ENCODE data around the gene SHF. TPM values are rescaled to one million over a fixed set of nuclear protein-coding genes. Genes with fewer than 3 reads are reported as not detected.

Gene SHF
- polyA plus RNA-seq, 3 donors, result 0.58 to 0.70 (median 0.67) TPM

DNA sequence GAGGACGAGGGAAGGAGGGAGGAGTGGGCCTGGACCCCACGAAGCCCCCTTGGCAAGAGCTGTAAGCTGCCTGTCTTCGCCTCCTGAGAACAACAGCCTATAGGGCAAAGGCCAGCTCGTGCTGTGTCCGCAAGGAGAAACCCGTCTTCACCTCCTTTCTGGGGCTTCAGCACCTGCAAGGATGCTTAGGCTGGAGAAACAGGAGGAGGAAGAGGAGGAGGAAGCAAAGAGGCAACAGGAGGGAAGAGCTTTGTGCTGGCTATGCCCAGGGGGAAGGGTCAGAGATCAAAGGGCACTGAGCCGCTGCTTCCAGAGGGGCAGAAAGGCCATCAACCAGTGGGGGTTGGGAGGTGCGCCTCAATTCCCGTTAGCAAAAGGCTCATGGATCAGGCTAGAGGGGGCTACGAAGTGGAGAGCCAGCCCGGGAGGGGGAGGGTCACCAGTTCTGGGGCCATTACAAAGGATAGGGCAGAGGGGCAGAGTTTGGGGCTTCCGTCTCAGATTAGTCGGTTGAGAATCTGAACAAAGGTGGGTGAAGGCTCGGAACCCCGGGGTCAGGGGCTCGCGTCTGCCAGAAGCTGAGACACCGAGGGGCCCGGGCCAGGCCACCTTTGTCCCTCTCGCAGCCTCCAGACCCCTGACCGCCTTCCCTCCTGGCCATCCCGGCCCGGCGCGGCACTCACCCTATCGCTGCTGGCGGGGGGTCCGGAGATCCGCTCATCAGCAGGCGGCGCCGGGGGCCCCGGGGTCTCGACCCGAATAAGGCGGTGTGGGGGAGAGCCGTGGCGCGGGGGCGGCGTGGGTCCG lies 792 bp downstream of the SHF start:
- H3K9ac ChIP-seq (ENCODE audit: insufficient read depth, low read length, poor library complexity, severe bottlenecking), result no peak overlapping the region
- DNase-seq, result no peak

More for the DNA sequence above, 792 bp downstream of the SHF start:
- intact Hi-C loops (cut with micrococcal nuclease), result no loop called here
- Histone ChIP-seq H3K27me3 (ENCODE audit: control insufficient read depth in 2 of 2, insufficient read depth in 2 of 2, low read length in 2 of 2) (peaks cover 4 to 24% of the 10 kb centered on the region in 2 donors), H3K9me3 (replicated peaks in 1 of 2; ENCODE audit: control insufficient read depth in 1 of 2, insufficient read depth in 1 of 2, low read length in 2 of 2) (no peaks in the 10 kb centered on the region), H4K20me1 (ENCODE audit: insufficient read depth, low read length) (no peaks in the 10 kb centered on the region), H3K79me2 (ENCODE audit: insufficient read depth, low read length) (no peaks in the 10 kb centered on the region), H3K36me3 (replicated peaks in 1 of 2; ENCODE audit: control insufficient read depth in 1 of 2, insufficient read depth in 2 of 2, low read length in 2 of 2) (no peaks in the 10 kb centered on the region), H3K27ac (ENCODE audit: low read depth in 1 of 2, low read length in 2 of 2) (no peak overlapping the region), H3K4me3 (replicated peaks in 1 of 3; ENCODE audit: low read depth in 2 of 3, low read length in 3 of 3) (peak overlapping the region in 1 of 3 experiments; percentile 48), H2AFZ (ENCODE audit: insufficient read depth, low read depth, low read length, poor library complexity, severe bottlenecking) (peak overlapping the region; percentile 53), H3K4me1 (ENCODE audit: control insufficient read depth in 1 of 2, insufficient read depth in 2 of 2, low read length in 2 of 2) (peaks cover 13 to 18% of the 10 kb centered on the region in 2 donors), H3K4me2 (replicated peaks; ENCODE audit: extremely low read depth, low read length, poor library complexity, severe bottlenecking) (peak overlapping the region; percentile 71)
- peak overlapping the region; percentile 71 to 86 for H3K4me3 Mint-ChIP-seq
- H3K36me3 Mint-ChIP-seq, result peaks cover 0 to 15% of the 10 kb centered on the region in 2 donors
- TF ChIP-seq, protein P1, sequence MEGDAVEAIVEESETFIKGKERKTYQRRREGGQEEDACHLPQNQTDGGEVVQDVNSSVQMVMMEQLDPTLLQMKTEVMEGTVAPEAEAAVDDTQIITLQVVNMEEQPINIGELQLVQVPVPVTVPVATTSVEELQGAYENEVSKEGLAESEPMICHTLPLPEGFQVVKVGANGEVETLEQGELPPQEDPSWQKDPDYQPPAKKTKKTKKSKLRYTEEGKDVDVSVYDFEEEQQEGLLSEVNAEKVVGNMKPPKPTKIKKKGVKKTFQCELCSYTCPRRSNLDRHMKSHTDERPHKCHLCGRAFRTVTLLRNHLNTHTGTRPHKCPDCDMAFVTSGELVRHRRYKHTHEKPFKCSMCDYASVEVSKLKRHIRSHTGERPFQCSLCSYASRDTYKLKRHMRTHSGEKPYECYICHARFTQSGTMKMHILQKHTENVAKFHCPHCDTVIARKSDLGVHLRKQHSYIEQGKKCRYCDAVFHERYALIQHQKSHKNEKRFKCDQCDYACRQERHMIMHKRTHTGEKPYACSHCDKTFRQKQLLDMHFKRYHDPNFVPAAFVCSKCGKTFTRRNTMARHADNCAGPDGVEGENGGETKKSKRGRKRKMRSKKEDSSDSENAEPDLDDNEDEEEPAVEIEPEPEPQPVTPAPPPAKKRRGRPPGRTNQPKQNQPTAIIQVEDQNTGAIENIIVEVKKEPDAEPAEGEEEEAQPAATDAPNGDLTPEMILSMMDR (IDR thresholded peaks at IDR 0.05), result no peak
- peaks cover 0 to 8% (median 2%) of the 10 kb centered on the region in 7 donors for H3K9me3 Mint-ChIP-seq
- peaks cover 17% of the 10 kb centered on the region for H3K4me1 Mint-ChIP-seq
- peaks cover 28 to 33% (median 32%) of the 10 kb centered on the region in 3 donors for H3K27me3 Mint-ChIP-seq (ENCODE audit: low read depth in 3 of 3)
- WGBS (ENCODE audit: insufficient coverage), result 4% methylated on average over 36 of the region's 42 CpGs
- peak overlapping the region in 2 of 7 donors; percentile 65 to 68 for H3K27ac Mint-ChIP-seq
